Heart left ventricle (tissue), 16 donors: ENCODE measurements around the gene LMF1. TPM values are rescaled to one million over a fixed set of nuclear protein-coding genes. Genes with fewer than 3 reads are reported as not detected.

ENCODE experiments used
- ATAC-seq, 4 donors: fragments of 200-7000 bp; cut with Tn5 transposase; one replicate each; pipeline ENCODE4 v1.9.1; 2020 to 2022; ENCODE audit warnings: moderate library complexity in 4 of 4, mild to moderate bottlenecking in 3 of 4, moderate number of reproducible peaks in 1 of 4
- DNase-seq, 5 donors: peaks; one replicate each; pipeline ENCODE4 v3.0.0-alpha.2; 2020
- H3K27ac ChIP-seq, 12 donors: fragments of 200-600 bp; sonication (generic) in 4 of 12; one replicate each; pipeline versions ENCODE4 v1.5.0 to v1.8.0; 2016 to 2022; ENCODE audit warnings: mild to moderate bottlenecking in 2 of 12
- H3K27me3 ChIP-seq, 9 donors: fragments of 200-600 bp; sonication (generic) in 2 of 9; one replicate each; pipeline versions ENCODE4 v1.5.1 to v1.8.0; 2016 to 2022; ENCODE audit warnings: mild to moderate bottlenecking in 3 of 9
- H3K36me3 ChIP-seq, 9 donors: fragments of 200-600 bp; sonication (generic) in 2 of 9; one replicate each; pipeline versions ENCODE4 v1.5.0 to v1.8.0; 2018 to 2022; ENCODE audit warnings: mild to moderate bottlenecking in 2 of 9
- H3K4me1 ChIP-seq, 12 donors: fragments of 200-600 bp; sonication (generic) in 4 of 12; one replicate each; pipeline versions ENCODE4 v1.5.0 to v1.8.0; 2016 to 2022; ENCODE audit warnings: mild to moderate bottlenecking in 3 of 12
- H3K4me3 ChIP-seq, 12 donors: fragments of 200-600 bp; sonication (generic) in 4 of 12; one replicate each; pipeline versions ENCODE4 v1.5.0 to v1.8.0; 2017 to 2022; ENCODE audit warnings: mild to moderate bottlenecking in 9 of 12, moderate library complexity in 4 of 12
- H3K9me3 ChIP-seq, 12 donors: fragments of 200-600 bp; sonication (generic) in 4 of 12; one replicate each; pipeline versions ENCODE4 v1.5.0 to v1.8.0; 2016 to 2022; ENCODE audit warnings: mild to moderate bottlenecking in 1 of 12
- POLR2A ChIP-seq, 2 donors: fragments of 450-650 bp; IDR thresholded peaks; one replicate each; pipeline ENCODE4 v1.6.1; 2017; ENCODE audit warnings: antibody characterized with exemption in 2 of 2, mild to moderate bottlenecking in 2 of 2, moderate library complexity in 2 of 2
- WGBS, 4 donors: extraction: QIAGEN DNeasy Blood & Tissue Kit in 2 of 4; methylation state at CpG; one replicate each; pipeline versions ENCODE4 v1.1.5 to v1.1.7; 2013 to 2018; 5-methylcytosine and 5-hydroxymethylcytosine counted together
- intact Hi-C, 10 donors: fragments of 100-400 bp; cut with DNase I; formaldehyde crosslinking; loops; one replicate each; pipeline versions ENCODE4 v1.11.1 to v1.14.2; 2022
- polyA plus RNA-seq, 2 donors: library from polyadenylated mRNA; stranded (reverse); fragments of 200-250 nt; gene quantifications; one replicate each; pipeline ENCODE4 v1.2.3, GENCODE V29; 2013
- total RNA-seq, 9 donors: library from RNA; depleted of rRNA in 2 of 9; stranded (reverse); fragments of >200 nt in 2 of 9; fragmentation: NEBNext Ultra II Directional in 3 of 9; extraction: Animal tissue kit (Norgen Biotek cat#: 25700) in 3 of 9; gene quantifications; one replicate each; pipeline versions ENCODE4 v1.1.0 to v1.2.4, GENCODE V29; 2016 to 2023
- TF ChIP-seq, protein P1 (sequence below), 12 donors: fragments of 200-600 bp; sonication (generic) in 4 of 12; IDR thresholded peaks; one replicate each; pipeline versions ENCODE4 v1.5.0 to v1.8.0; 2018 to 2022; ENCODE audit warnings: antibody characterized with exemption in 12 of 12, mild to moderate bottlenecking in 5 of 12
- donor health status: ischemic (EF 13 %, LVEDD 7.1; RV severe dilation, severe dysfunction).
- donor health status: healthy with polysubstance abuse.
- donor health status: DM: no; HTN: yes; CAD: no.
- donor health status: DM: no; HTN: no; CAD: no.
- donor health status: ischemic (EF 25% LVEDD 6.9; RV normal size, moderate dysfunction).
- donor health status: ischemic (EF 25% LVEDD 5.7; RV mildly dilated, moderate dysfunction).
- donor health status: healthy.
- donor health status: DM: yes; HTN: yes; CAD: no.
- donor health status: ischemic (EF 35%, LVEDD 5.7; RV mildly dilated, moderate dysfunction).
- donor health status: nonischemic (EF 11% LVEDD 7.7; RV severe dilation, severe dysfunction).
- donor health status: DM: yes; HTN: yes; CAD: no.
- donor health status: PGD.
- donor health status: ischemic (EF 29% LVEDD 5.4; RV normal size, mild dysfunction).
- donor health status: nonischemic (EF 23%, LVEDD 6.1; RV moderate dilation, normal function).

LMF1 gene
- total and polyA plus RNA-seq, 11 donors = 4.3 to 19.2 (median 7.1) TPM

DNA sequence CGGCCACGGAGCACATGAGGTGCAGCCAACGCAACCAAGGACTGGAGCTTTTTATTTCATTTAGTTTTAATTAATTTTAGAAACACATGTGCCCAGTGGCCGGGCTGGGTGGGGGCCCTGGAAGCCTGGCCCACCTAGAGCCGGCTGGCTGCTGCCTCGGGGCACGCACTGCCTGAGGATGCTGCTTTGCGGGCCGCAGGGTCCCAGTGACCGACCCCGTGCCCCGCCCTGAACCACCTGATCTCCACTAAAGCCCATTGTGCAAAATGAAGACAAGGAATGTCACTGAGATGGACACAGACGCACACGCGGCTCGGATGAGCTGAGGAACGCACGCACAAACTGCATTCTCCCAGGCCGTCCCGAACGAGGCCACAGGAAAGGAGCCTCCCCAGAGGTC is 39.6 kb downstream of the LMF1 start:
- H3K9me3 ChIP-seq = no peaks in the 10 kb centered on the region
- H3K27ac ChIP-seq = no peak overlapping the region
- intact Hi-C loops = no loop called here
- no peak for TF ChIP-seq POLR2A (IDR thresholded peaks at IDR 0.05)
- TF ChIP-seq, protein P1, sequence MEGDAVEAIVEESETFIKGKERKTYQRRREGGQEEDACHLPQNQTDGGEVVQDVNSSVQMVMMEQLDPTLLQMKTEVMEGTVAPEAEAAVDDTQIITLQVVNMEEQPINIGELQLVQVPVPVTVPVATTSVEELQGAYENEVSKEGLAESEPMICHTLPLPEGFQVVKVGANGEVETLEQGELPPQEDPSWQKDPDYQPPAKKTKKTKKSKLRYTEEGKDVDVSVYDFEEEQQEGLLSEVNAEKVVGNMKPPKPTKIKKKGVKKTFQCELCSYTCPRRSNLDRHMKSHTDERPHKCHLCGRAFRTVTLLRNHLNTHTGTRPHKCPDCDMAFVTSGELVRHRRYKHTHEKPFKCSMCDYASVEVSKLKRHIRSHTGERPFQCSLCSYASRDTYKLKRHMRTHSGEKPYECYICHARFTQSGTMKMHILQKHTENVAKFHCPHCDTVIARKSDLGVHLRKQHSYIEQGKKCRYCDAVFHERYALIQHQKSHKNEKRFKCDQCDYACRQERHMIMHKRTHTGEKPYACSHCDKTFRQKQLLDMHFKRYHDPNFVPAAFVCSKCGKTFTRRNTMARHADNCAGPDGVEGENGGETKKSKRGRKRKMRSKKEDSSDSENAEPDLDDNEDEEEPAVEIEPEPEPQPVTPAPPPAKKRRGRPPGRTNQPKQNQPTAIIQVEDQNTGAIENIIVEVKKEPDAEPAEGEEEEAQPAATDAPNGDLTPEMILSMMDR (IDR thresholded peaks at IDR 0.05) = no peak
- H3K4me3 ChIP-seq = no peak overlapping the region
- H3K36me3 ChIP-seq = peaks cover 0 to 38% (median 17%) of the 10 kb centered on the region in 9 donors
- ATAC-seq (no peak), DNase-seq (peak in 1 of 5 donors; percentile 16)
- H3K4me1 ChIP-seq = no peaks in the 10 kb centered on the region
- H3K27me3 ChIP-seq = no peaks in the 10 kb centered on the region
- whole genome bisulfite sequencing, 4 donors = 91 to 94% (median 92%) methylated on average over 21 of the region's 21 CpGs

DNA sequence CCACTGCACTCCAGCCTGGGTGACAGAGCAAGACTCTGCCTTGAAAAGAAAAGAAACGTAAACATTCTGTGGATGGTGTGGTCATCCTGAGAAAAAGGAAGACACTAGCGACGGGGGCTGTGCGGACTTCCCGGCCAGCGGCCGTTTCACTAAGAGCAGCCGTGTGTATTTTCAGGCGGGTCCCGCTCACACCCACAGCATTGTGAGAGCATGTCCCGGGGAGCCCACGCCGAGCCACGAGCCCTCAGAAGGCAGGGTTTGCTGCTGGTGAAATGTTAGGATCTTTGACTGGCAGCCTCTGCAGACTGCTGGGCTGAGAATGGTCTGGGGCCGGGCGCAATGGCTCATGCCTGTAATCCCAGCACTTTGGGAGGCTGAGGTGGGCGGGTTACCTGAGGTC is 40.3 kb downstream of the LMF1 start:
- peaks cover 0 to 38% (median 17%) of the 10 kb centered on the region in 9 donors for H3K36me3 ChIP-seq
- intact Hi-C loops = no loop called here
- H3K27me3 ChIP-seq = no peaks in the 10 kb centered on the region
- no peak for ATAC-seq
- peak in 2 of 5 donors; percentile 2 to 8 for DNase-seq
- TF ChIP-seq, protein P1 (IDR thresholded peaks at IDR 0.05) = no peak
- no peak for TF ChIP-seq POLR2A (IDR thresholded peaks at IDR 0.05)
- H3K27ac ChIP-seq = no peak overlapping the region
- H3K4me1 ChIP-seq = no peaks in the 10 kb centered on the region
- WGBS, 4 donors = 92 to 96% (median 94%) methylated on average over 17 of the region's 17 CpGs
- no peak overlapping the region for H3K4me3 ChIP-seq
- H3K9me3 ChIP-seq = no peaks in the 10 kb centered on the region

- DNase-seq = peak in 1 of 5 donors; percentile 9
- ATAC-seq = no peak
- Histone ChIP-seq H3K36me3 (peaks cover 0 to 38% (median 17%) of the 10 kb centered on the region in 9 donors), H3K9me3 (no peaks in the 10 kb centered on the region), H3K27ac (no peak overlapping the region), H3K4me3 (no peak overlapping the region), H3K27me3 (no peaks in the 10 kb centered on the region), H3K4me1 (no peaks in the 10 kb centered on the region)
- TF ChIP-seq, protein P1 (IDR thresholded peaks at IDR 0.05) = no peak
- TF ChIP-seq POLR2A (IDR thresholded peaks at IDR 0.05) = no peak
- intact Hi-C loops = no loop called here
- WGBS, 4 donors = 87 to 96% (median 95%) methylated on average over 20 of the region's 20 CpGs
These were observed 40.7 kb downstream of the LMF1 start for GRCh38 chr16:930076-930475.

- Histone ChIP-seq H3K27me3 (no peaks in the 10 kb centered on the region), H3K4me1 (peaks cover 0 to 1% (median 0%) of the 10 kb centered on the region in 12 donors), H3K4me3 (no peak overlapping the region), H3K27ac (no peak overlapping the region), H3K36me3 (peaks cover 0 to 38% (median 17%) of the 10 kb centered on the region in 9 donors), H3K9me3 (no peaks in the 10 kb centered on the region)
- 88 to 92% (median 91%) methylated on average over 36 to 45 of the region's 45 CpGs for WGBS, 4 donors
- TF ChIP-seq POLR2A (IDR thresholded peaks at IDR 0.05) = no peak
- TF ChIP-seq, protein P1 (IDR thresholded peaks at IDR 0.05) = no peak
- intact Hi-C loops = no loop called here
- peak in 1 of 5 donors; percentile 19 for DNase-seq
- no peak for ATAC-seq
These were observed 41.3 kb downstream of the LMF1 start for GRCh38 chr16:929227-930073.
